Spleen (tissue), 7 donors: Measurements from ENCODE around the gene ATP8A2.

ENCODE experiments used
- POLR2AphosphoS5 ChIP-seq, 3 donors: sonication (generic); formaldehyde crosslinking; IDR thresholded peaks; one replicate each; pipeline ENCODE4 v1.5.1; 2017; ENCODE audit warnings: antibody characterized with exemption in 3 of 3
- TF ChIP-seq, protein P1 (sequence below), 11 experiments: fragments of 200-600 bp in 7 of 11; fragments of 450-650 bp in 4 of 11; sonication (generic) in 4 of 11; IDR thresholded peaks in 8 of 11; conservative IDR thresholded peaks in 3 of 11; 1 replicate in 7 of 11; 2 replicates in 4 of 11; pipeline versions ENCODE4 v1.4.0 to v1.8.0; 2016 to 2021; ENCODE audit warnings: antibody characterized with exemption in 11 of 11, inconsistent platforms in 4 of 11, mild to moderate bottlenecking in 1 of 11
- donor health status: DM: no; HTN: no; CAD: no; lungs with moderate emphysema.
- donor health status: DM: no; HTN: no; CAD: no.
- donor health status: DM: no; HTN: no; CAD: no.

DNA sequence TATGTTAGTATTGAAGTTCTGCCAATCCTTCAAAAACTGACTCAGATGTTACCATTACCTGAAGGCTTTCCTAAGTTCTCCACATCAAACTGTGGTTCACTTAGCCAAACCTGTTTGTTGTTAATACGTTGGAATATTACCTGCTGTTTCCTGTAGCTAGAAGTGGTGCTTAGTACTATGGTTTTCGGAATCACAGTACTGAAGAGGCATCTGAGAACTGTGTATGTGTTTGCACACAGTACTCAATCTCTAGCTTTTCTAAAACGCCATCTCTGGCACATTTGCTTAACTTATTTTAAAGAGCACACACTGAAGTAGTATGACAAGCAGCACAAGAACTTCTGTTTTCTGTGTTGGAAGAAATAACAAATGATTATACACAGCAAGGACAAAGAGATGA lies 431.9 kb downstream of the ATP8A2 start:
- no peak for TF ChIP-seq POLR2AphosphoS5 (IDR thresholded peaks at IDR 0.05)
- TF ChIP-seq, protein P1, sequence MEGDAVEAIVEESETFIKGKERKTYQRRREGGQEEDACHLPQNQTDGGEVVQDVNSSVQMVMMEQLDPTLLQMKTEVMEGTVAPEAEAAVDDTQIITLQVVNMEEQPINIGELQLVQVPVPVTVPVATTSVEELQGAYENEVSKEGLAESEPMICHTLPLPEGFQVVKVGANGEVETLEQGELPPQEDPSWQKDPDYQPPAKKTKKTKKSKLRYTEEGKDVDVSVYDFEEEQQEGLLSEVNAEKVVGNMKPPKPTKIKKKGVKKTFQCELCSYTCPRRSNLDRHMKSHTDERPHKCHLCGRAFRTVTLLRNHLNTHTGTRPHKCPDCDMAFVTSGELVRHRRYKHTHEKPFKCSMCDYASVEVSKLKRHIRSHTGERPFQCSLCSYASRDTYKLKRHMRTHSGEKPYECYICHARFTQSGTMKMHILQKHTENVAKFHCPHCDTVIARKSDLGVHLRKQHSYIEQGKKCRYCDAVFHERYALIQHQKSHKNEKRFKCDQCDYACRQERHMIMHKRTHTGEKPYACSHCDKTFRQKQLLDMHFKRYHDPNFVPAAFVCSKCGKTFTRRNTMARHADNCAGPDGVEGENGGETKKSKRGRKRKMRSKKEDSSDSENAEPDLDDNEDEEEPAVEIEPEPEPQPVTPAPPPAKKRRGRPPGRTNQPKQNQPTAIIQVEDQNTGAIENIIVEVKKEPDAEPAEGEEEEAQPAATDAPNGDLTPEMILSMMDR (IDR thresholded peaks at IDR 0.05 in 8 of 11, conservative IDR thresholded peaks at IDR 0.05 in 3 of 11): no peak
